ENCODE data around the gene TENT4A.

The TENT4A gene

DNA sequence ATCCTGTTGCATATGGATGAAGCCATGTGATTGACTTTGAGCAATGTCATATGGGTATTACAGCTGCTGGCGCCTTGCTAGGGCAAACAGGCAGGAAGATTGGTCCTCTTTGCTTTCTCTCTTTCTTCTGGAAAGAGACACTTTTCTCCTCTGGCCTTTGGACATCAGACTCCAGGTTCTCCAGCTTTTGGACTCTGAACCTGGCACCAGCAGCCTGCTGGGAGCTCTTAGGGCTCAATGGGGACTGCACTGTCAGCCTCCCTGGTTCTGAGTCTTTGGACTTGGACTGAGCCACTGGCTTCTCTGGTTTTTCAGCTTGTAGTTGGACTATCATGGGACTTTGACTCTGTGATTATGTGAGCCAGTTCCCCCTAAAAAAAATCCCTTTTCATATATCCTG, 34.8 kb upstream of the TENT4A start:
- no peak for TF ChIP-seq POU2F2 (IDR thresholded peaks at IDR 0.05; ENCODE audit: low read depth, low read length)
- no peak for TF ChIP-seq POLR2AphosphoS5 (IDR thresholded peaks at IDR 0.05; ENCODE audit: low read depth, low read length)
- TF ChIP-seq SPI1 (IDR thresholded peaks at IDR 0.05; ENCODE audit: low read depth, low read length): no peak
- TF ChIP-seq PAX5 (IDR thresholded peaks at IDR 0.05; ENCODE audit: insufficient read depth, low read length, severe bottlenecking): no peak
- TF ChIP-seq POLR2A (IDR thresholded peaks at IDR 0.05; ENCODE audit: low read depth, low read length): no peak
- no peak for TF ChIP-seq TAF1 (IDR thresholded peaks at IDR 0.05; ENCODE audit: low read depth, low read length)
- DNase-seq (ENCODE audit: insufficient read length, low spot score) (no peak), FAIRE-seq (no peak)

GRCh38 chr5:6680922-6681321, 32.3 kb upstream of the TENT4A start:
- no peak for FAIRE-seq
- TF ChIP-seq POU2F2 (IDR thresholded peaks at IDR 0.05; ENCODE audit: low read depth, low read length) (no peak), SPI1 (IDR thresholded peaks at IDR 0.05; ENCODE audit: low read depth, low read length) (no peak), POLR2A (IDR thresholded peaks at IDR 0.05; ENCODE audit: low read depth, low read length) (no peak), PAX5 (IDR thresholded peaks at IDR 0.05; ENCODE audit: insufficient read depth, low read length, severe bottlenecking) (no peak), TAF1 (IDR thresholded peaks at IDR 0.05; ENCODE audit: low read depth, low read length) (no peak), POLR2AphosphoS5 (IDR thresholded peaks at IDR 0.05; ENCODE audit: low read depth, low read length) (no peak)

GRCh38 chr5:6681682-6682081, 31.6 kb upstream of the TENT4A start:
- no peak for TF ChIP-seq TAF1 (IDR thresholded peaks at IDR 0.05; ENCODE audit: low read depth, low read length)
- no peak for TF ChIP-seq POLR2AphosphoS5 (IDR thresholded peaks at IDR 0.05; ENCODE audit: low read depth, low read length)
- TF ChIP-seq POU2F2 (IDR thresholded peaks at IDR 0.05; ENCODE audit: low read depth, low read length): no peak
- TF ChIP-seq PAX5 (IDR thresholded peaks at IDR 0.05; ENCODE audit: insufficient read depth, low read length, severe bottlenecking): no peak
- no peak for TF ChIP-seq POLR2A (IDR thresholded peaks at IDR 0.05; ENCODE audit: low read depth, low read length)
- TF ChIP-seq SPI1 (IDR thresholded peaks at IDR 0.05; ENCODE audit: low read depth, low read length): no peak
- DNase-seq (ENCODE audit: insufficient read length, low spot score) (no peak), FAIRE-seq (no peak)

More at GRCh38 chr5:6680922-6681321, 32.3 kb upstream of the TENT4A start:
- no peak for DNase-seq (ENCODE audit: insufficient read length, low spot score)

- FAIRE-seq (no peak), DNase-seq (ENCODE audit: insufficient read length, low spot score) (no peak)
- TF ChIP-seq SPI1 (IDR thresholded peaks at IDR 0.05; ENCODE audit: low read depth, low read length) (no peak), TAF1 (IDR thresholded peaks at IDR 0.05; ENCODE audit: low read depth, low read length) (no peak), POLR2A (IDR thresholded peaks at IDR 0.05; ENCODE audit: low read depth, low read length) (no peak), POU2F2 (IDR thresholded peaks at IDR 0.05; ENCODE audit: low read depth, low read length) (no peak), PAX5 (IDR thresholded peaks at IDR 0.05; ENCODE audit: insufficient read depth, low read length, severe bottlenecking) (no peak), POLR2AphosphoS5 (IDR thresholded peaks at IDR 0.05; ENCODE audit: low read depth, low read length) (no peak)
These were observed 31.0 kb upstream of the TENT4A start for GRCh38 chr5:6682239-6682638.

GRCh38 chr5:6683241-6683640, 30.0 kb upstream of the TENT4A start:
- TF ChIP-seq POLR2A (IDR thresholded peaks at IDR 0.05; ENCODE audit: low read depth, low read length): no peak
- no peak for TF ChIP-seq PAX5 (IDR thresholded peaks at IDR 0.05; ENCODE audit: insufficient read depth, low read length, severe bottlenecking)
- no peak for FAIRE-seq

DNA sequence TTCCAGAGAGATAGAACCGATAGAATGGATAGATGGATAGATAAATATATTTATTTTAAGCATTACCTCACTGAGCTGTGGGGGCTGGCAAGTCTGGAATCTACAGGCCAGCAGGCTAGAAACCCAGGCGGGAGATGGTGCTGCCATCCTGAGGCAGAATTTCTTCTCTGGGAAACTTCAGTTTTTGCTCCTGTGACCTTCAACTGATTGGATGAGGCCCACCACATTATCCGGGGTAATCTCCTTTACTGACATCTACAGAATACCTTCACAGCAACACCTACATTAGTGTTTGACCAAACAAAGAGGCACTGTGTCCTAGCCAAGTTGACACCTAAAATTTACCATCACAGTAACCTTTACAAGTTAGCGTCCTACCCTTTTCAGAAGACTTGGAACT, 29.2 kb upstream of the TENT4A start:
- FAIRE-seq: no peak

More at GRCh38 chr5:6683241-6683640, 30.0 kb upstream of the TENT4A start:
- DNase-seq (ENCODE audit: insufficient read length, low spot score): no peak

GRCh38 chr5:6686501-6686900, 26.7 kb upstream of the TENT4A start:
- DNase-seq (ENCODE audit: insufficient read length, low spot score) (no peak), FAIRE-seq (no peak)
- TF ChIP-seq PAX5 (IDR thresholded peaks at IDR 0.05; ENCODE audit: insufficient read depth, low read length, severe bottlenecking) (no peak), POLR2AphosphoS5 (IDR thresholded peaks at IDR 0.05; ENCODE audit: low read depth, low read length) (no peak), TAF1 (IDR thresholded peaks at IDR 0.05; ENCODE audit: low read depth, low read length) (no peak), SPI1 (IDR thresholded peaks at IDR 0.05; ENCODE audit: low read depth, low read length) (no peak), POU2F2 (IDR thresholded peaks at IDR 0.05; ENCODE audit: low read depth, low read length) (no peak), POLR2A (IDR thresholded peaks at IDR 0.05; ENCODE audit: low read depth, low read length) (no peak)

More for the DNA sequence above, 29.2 kb upstream of the TENT4A start:
- DNase-seq (ENCODE audit: insufficient read length, low spot score): no peak
- no peak for TF ChIP-seq TAF1 (IDR thresholded peaks at IDR 0.05; ENCODE audit: low read depth, low read length)
- no peak for TF ChIP-seq POLR2AphosphoS5 (IDR thresholded peaks at IDR 0.05; ENCODE audit: low read depth, low read length)
- TF ChIP-seq POU2F2 (IDR thresholded peaks at IDR 0.05; ENCODE audit: low read depth, low read length): no peak
- TF ChIP-seq POLR2A (IDR thresholded peaks at IDR 0.05; ENCODE audit: low read depth, low read length): no peak
- no peak for TF ChIP-seq SPI1 (IDR thresholded peaks at IDR 0.05; ENCODE audit: low read depth, low read length)
- no peak for TF ChIP-seq PAX5 (IDR thresholded peaks at IDR 0.05; ENCODE audit: insufficient read depth, low read length, severe bottlenecking)

- DNase-seq (ENCODE audit: insufficient read length, low spot score) (no peak), FAIRE-seq (no peak)
- no peak for TF ChIP-seq SPI1 (IDR thresholded peaks at IDR 0.05; ENCODE audit: low read depth, low read length)
These were observed 26.3 kb upstream of the TENT4A start for GRCh38 chr5:6686915-6687409.

GRCh38 chr5:6687505-6687904, 25.7 kb upstream of the TENT4A start:
- FAIRE-seq (no peak), DNase-seq (ENCODE audit: insufficient read length, low spot score) (no peak)
- TF ChIP-seq TAF1 (IDR thresholded peaks at IDR 0.05; ENCODE audit: low read depth, low read length): no peak
- TF ChIP-seq POU2F2 (IDR thresholded peaks at IDR 0.05; ENCODE audit: low read depth, low read length): no peak
- no peak for TF ChIP-seq SPI1 (IDR thresholded peaks at IDR 0.05; ENCODE audit: low read depth, low read length)
- TF ChIP-seq POLR2AphosphoS5 (IDR thresholded peaks at IDR 0.05; ENCODE audit: low read depth, low read length): no peak
- TF ChIP-seq POLR2A (IDR thresholded peaks at IDR 0.05; ENCODE audit: low read depth, low read length): no peak
- no peak for TF ChIP-seq PAX5 (IDR thresholded peaks at IDR 0.05; ENCODE audit: insufficient read depth, low read length, severe bottlenecking)

GRCh38 chr5:6692906-6693305, 20.3 kb upstream of the TENT4A start:
- no peak for TF ChIP-seq POLR2A (IDR thresholded peaks at IDR 0.05; ENCODE audit: low read depth, low read length)
- FAIRE-seq (no peak), DNase-seq (ENCODE audit: insufficient read length, low spot score) (no peak)

Measured in GM12891 (cell line).